Tibial artery (tissue), 4 donors: ENCODE data around the gene BNC2.

Source experiments
- DNase-seq, 2 donors: peaks; one replicate each; pipeline ENCODE4 v3.0.0-alpha.2; 2019
- H3K27ac ChIP-seq, 2 donors: fragments of 200-600 bp; sonication (generic) in 1 of 2; 1 replicate in 1 of 2; 2 replicates in 1 of 2; pipeline ENCODE4 v1.5.1; 2018 to 2019; ENCODE audit warnings: mild to moderate bottlenecking in 1 of 2
- H3K27me3 ChIP-seq, 2 donors: fragments of 200-600 bp; sonication (generic) in 1 of 2; one replicate each; pipeline versions ENCODE4 v1.5.1 to v1.6.0; 2016 to 2019
- H3K36me3 ChIP-seq, 3 donors: fragments of 200-600 bp; sonication (generic) in 2 of 3; one replicate each; pipeline ENCODE4 v1.5.1; 2016 to 2019; ENCODE audit warnings: mild to moderate bottlenecking in 2 of 3
- H3K4me1 ChIP-seq, 4 donors: fragments of 200-600 bp; sonication (generic) in 2 of 4; 1 replicate in 3 of 4; 2 replicates in 1 of 4; pipeline ENCODE4 v1.5.1; 2016 to 2019
- H3K4me3 ChIP-seq, 2 donors: fragments of 200-600 bp; sonication (generic) in 1 of 2; 1 replicate in 1 of 2; 2 replicates in 1 of 2; pipeline ENCODE4 v1.5.1; 2018 to 2019; ENCODE audit warnings: mild to moderate bottlenecking in 2 of 2
- H3K9me3 ChIP-seq, 3 donors: fragments of 200-600 bp; sonication (generic) in 1 of 3; one replicate each; pipeline ENCODE4 v1.5.1; 2016 to 2019
- CTCF ChIP-seq, 2 experiments: fragments of 200-600 bp in 1 of 2; fragments of 450-650 bp in 1 of 2; IDR thresholded peaks; one replicate each; pipeline ENCODE4 v1.5.1; 2017 to 2019; ENCODE audit warnings: antibody characterized with exemption in 2 of 2, mild to moderate bottlenecking in 1 of 2, moderate library complexity in 1 of 2
- intact Hi-C: fragments of 100-400 bp; cut with DNase I; formaldehyde crosslinking; loops from one replicate; pipeline ENCODE4 v1.15.0; 2023; ENCODE audit warnings: low total_unique reads

The BNC2 gene

GRCh38 chr9:16809912-16810610 lies 60.4 kb downstream of the BNC2 start:
- Histone ChIP-seq H3K4me1 (no peaks in the 10 kb centered on the region), H3K27me3 (no peaks in the 10 kb centered on the region), H3K27ac (no peak overlapping the region), H3K9me3 (no peaks in the 10 kb centered on the region), H3K4me3 (no peak overlapping the region), H3K36me3 (no peaks in the 10 kb centered on the region)
- TF ChIP-seq CTCF (IDR thresholded peaks at IDR 0.05): no peak
- DNase-seq: no peak
- intact Hi-C loops: no loop called here

- Histone ChIP-seq H3K4me3 (no peak overlapping the region), H3K27me3 (no peaks in the 10 kb centered on the region), H3K4me1 (no peaks in the 10 kb centered on the region), H3K36me3 (no peaks in the 10 kb centered on the region), H3K9me3 (no peaks in the 10 kb centered on the region), H3K27ac (no peak overlapping the region)
- intact Hi-C loops: no loop called here
- no peak for TF ChIP-seq CTCF (IDR thresholded peaks at IDR 0.05)
- DNase-seq: no peak
These were observed 63.8 kb downstream of the BNC2 start for GRCh38 chr9:16806674-16807073.

GRCh38 chr9:16803648-16804047 lies 66.8 kb downstream of the BNC2 start:
- Histone ChIP-seq H3K4me1 (no peaks in the 10 kb centered on the region), H3K27ac (no peak overlapping the region), H3K4me3 (no peak overlapping the region), H3K9me3 (no peaks in the 10 kb centered on the region), H3K36me3 (no peaks in the 10 kb centered on the region), H3K27me3 (no peaks in the 10 kb centered on the region)
- no peak for DNase-seq
- intact Hi-C loops: no loop called here
- no peak for TF ChIP-seq CTCF (IDR thresholded peaks at IDR 0.05)

- no peak for TF ChIP-seq CTCF (IDR thresholded peaks at IDR 0.05)
- intact Hi-C loops: no loop called here
- H3K36me3 ChIP-seq: no peaks in the 10 kb centered on the region
- H3K27ac ChIP-seq: no peak overlapping the region
- H3K4me1 ChIP-seq: no peaks in the 10 kb centered on the region
- DNase-seq: no peak
- H3K27me3 ChIP-seq: no peaks in the 10 kb centered on the region
- H3K4me3 ChIP-seq: no peak overlapping the region
- H3K9me3 ChIP-seq: no peaks in the 10 kb centered on the region
These were observed 68.5 kb downstream of the BNC2 start for GRCh38 chr9:16801871-16802466.

- Histone ChIP-seq H3K27ac (no peak overlapping the region), H3K4me1 (no peaks in the 10 kb centered on the region), H3K27me3 (no peaks in the 10 kb centered on the region), H3K4me3 (no peak overlapping the region), H3K9me3 (no peaks in the 10 kb centered on the region), H3K36me3 (no peaks in the 10 kb centered on the region)
- TF ChIP-seq CTCF (IDR thresholded peaks at IDR 0.05): no peak
- no peak for DNase-seq
- intact Hi-C loops: no loop called here
These were observed 74.1 kb downstream of the BNC2 start for GRCh38 chr9:16796304-16796825.
